ENCODE measurements around the gene ALDH6A1.
A peak's percentile ranks its signal among the peaks of the same experiment; 100 is the strongest.

The ALDH6A1 gene

DNA sequence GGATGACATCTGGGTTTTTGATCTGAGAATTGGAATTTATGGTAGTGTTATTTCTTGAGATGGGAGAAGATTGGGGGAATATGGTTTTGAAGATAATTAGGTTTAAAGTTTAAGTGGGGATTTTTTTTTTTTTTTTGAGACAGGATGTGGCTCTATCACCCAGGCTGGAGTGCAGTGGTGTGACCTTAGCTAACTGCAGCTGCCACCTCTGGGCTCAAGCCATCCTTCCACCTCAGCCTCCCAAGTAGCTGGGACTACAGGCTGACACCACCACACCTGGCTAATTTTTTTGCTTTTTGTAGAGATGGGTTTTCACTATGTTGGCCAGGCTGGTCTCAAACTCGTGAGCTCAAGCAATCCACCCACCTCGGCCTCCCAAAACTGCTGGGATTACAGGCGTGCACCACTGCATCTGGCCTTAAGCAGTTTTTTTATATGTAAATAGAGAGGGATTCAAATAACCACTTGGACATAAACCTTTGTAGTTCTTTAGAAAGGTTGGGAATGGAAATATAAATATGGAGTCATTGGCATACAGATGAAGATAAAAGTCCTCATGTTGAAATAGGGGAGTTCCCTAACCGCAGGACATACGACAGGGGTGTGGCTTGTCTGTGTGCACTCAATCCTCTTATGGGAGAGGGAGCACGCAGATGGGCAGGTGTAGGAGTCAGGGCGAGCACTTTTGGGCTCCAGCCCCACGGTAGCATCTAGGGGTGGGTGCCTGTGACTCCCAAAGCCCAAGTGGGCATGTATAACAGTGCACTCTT is 5.2 kb upstream of the ALDH6A1 start:
- H3K4me3 ChIP-seq (ENCODE audit: low read depth, low read length), result no peak overlapping the region
- TF ChIP-seq, protein P1, sequence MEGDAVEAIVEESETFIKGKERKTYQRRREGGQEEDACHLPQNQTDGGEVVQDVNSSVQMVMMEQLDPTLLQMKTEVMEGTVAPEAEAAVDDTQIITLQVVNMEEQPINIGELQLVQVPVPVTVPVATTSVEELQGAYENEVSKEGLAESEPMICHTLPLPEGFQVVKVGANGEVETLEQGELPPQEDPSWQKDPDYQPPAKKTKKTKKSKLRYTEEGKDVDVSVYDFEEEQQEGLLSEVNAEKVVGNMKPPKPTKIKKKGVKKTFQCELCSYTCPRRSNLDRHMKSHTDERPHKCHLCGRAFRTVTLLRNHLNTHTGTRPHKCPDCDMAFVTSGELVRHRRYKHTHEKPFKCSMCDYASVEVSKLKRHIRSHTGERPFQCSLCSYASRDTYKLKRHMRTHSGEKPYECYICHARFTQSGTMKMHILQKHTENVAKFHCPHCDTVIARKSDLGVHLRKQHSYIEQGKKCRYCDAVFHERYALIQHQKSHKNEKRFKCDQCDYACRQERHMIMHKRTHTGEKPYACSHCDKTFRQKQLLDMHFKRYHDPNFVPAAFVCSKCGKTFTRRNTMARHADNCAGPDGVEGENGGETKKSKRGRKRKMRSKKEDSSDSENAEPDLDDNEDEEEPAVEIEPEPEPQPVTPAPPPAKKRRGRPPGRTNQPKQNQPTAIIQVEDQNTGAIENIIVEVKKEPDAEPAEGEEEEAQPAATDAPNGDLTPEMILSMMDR (conservative IDR thresholded peaks at IDR 0.05; ENCODE audit: low read depth, low read length), result no peak
- no peak for DNase-seq (ENCODE audit: low read depth)

DNA sequence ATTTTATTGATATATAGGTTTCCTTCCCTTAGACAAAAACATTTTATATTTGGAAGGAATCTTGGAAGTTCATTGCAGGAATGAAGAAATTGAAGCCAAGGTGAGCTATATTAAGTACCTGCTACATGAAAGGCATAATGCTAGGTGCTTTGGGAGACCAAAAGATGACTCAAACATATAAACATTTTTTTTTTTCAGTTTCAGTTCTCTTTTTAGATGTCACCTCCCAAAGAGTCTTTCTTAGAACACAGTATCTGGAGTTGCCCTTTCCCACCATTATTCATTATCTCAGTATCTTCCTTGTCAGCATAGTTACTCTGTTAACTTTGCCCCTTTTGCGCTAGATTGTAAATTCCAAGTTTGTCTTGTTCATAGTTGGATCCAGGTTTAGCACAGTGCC is 1.6 kb upstream of the ALDH6A1 start:
- DNase-seq (ENCODE audit: low read depth), result no peak
- H3K4me3 ChIP-seq (ENCODE audit: low read depth, low read length), result no peak overlapping the region
- TF ChIP-seq, protein P1 (conservative IDR thresholded peaks at IDR 0.05; ENCODE audit: low read depth, low read length), result no peak

DNA sequence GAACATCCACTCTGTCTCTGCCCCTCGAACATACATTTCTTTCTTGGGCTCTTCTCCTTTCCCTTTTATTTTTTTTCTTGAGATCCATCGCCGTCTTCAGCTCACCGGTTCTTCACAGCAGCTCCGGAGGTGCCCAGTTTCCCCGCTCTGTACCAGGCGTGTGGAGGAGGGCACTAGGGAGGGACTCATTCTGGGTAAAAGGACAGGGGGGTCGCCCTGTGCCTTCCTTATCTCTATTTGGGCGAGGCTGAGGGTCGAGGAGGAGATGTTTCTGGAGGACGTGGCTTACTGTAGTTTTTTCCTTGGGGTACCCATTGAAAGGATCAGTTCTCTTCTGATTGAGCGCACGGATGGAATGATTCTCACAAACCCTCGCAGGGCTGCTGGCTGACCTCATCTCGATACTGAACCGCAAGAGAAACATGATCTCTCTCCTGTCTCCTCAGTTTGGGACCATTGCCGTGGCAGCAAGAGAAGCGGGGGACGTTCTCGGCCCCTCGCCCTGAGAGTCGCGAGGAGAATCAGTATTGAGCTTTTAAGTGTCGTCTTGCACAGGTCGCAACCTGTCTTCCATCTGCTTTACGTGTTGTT is 889 bp upstream of the ALDH6A1 start:
- H3K4me3 ChIP-seq (ENCODE audit: low read depth, low read length), result peak overlapping the region; percentile 83
- TF ChIP-seq, protein P1 (conservative IDR thresholded peaks at IDR 0.05; ENCODE audit: low read depth, low read length), result no peak
- peak; percentile 51 for DNase-seq (ENCODE audit: low read depth)

DNA sequence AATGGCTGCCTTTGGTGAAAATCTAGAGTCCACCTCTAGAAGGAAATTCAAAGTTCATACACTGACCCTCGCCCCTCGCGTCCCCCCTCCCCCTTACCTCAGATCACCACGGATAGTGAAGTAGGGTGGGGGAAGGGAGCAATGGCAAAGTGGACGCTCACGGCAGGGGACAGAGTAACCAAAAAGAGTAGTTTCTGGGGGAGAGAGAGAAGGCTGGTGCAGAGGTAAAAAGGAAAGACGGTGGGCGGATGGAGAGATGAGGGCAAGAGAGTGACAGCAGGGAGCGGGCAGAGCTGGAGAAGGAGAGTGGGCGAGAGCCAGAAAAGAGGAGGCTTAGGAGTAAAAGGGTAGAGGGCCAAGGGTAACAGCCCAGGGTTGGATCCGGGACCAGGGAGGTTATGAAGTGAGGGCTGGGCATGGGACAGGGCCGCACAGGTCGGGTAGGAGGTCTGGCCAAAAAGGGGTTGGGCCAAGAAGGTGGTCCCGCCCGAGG is 423 bp downstream of the ALDH6A1 start:
- DNase-seq (ENCODE audit: low read depth), result no peak
- TF ChIP-seq, protein P1 (conservative IDR thresholded peaks at IDR 0.05; ENCODE audit: low read depth, low read length), result no peak
- peak overlapping the region; percentile 91 for H3K4me3 ChIP-seq (ENCODE audit: low read depth, low read length)

DNA sequence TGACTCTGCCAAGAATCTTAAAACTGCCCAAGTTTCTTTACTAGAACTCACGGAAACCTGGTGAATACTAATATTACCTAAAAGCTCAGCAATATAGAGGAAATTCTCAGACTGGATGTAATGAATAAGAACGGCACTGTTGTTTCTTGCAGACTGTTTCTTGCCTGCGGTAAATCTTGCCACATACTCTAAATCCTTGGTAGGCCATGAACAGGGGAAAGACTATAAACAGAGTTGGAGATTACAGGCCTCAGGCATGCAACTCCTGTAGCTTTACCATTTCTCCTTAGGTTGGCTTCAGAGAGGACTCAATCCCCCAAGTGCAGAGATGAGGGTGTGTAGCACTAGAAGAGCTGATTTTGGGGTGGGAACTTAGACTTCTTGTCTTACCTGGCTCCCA is 1.1 kb downstream of the ALDH6A1 start:
- DNase-seq (ENCODE audit: low read depth), result no peak
- TF ChIP-seq, protein P1 (conservative IDR thresholded peaks at IDR 0.05; ENCODE audit: low read depth, low read length), result no peak
- peak overlapping the region; percentile 8 for H3K4me3 ChIP-seq (ENCODE audit: low read depth, low read length)

DNA sequence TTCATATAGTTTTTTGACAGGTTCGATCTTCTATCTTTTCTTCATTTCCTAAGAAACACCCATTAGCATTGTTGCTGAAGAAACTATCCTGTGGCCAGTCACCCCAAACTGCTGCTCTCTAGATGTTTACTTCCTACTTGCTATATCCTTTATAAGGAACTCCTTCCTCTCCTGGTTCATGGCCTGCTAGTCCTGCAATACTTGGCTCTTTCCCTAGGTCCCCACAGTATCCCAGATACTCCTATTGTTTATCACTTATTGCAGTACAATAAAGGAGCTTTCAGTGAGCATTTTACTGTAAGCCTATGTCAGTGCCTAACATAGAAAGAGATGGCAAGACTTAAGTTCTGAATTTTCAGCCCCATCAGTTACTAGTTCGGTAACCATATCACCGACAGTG is 2.8 kb downstream of the ALDH6A1 start:
- no peak for DNase-seq (ENCODE audit: low read depth)
- no peak overlapping the region for H3K4me3 ChIP-seq (ENCODE audit: low read depth, low read length)
- TF ChIP-seq, protein P1 (conservative IDR thresholded peaks at IDR 0.05; ENCODE audit: low read depth, low read length), result no peak

Measured in choroid plexus epithelial cell (primary cell).